ENCODE results near the gene NAALADL2. TPM values are rescaled to one million over a fixed set of nuclear protein-coding genes. Genes with fewer than 3 reads are reported as not detected.

Gene NAALADL2
- polyA plus RNA-seq, 3 donors = not detected

GRCh38 chr3:175805825-175806224 is 946.7 kb downstream of the NAALADL2 start:
- Histone ChIP-seq H4K20me1 (ENCODE audit: insufficient read depth, low read length) (no peaks in the 10 kb centered on the region), H3K4me2 (replicated peaks; ENCODE audit: extremely low read depth, low read length, poor library complexity, severe bottlenecking) (no peak overlapping the region), H3K9me3 (replicated peaks in 1 of 2; ENCODE audit: control insufficient read depth in 1 of 2, insufficient read depth in 1 of 2, low read length in 2 of 2) (peaks cover 0 to 7% of the 10 kb centered on the region in 2 donors), H3K27me3 (ENCODE audit: control insufficient read depth in 2 of 2, insufficient read depth in 2 of 2, low read length in 2 of 2) (no peaks in the 10 kb centered on the region), H3K9ac (ENCODE audit: insufficient read depth, low read length, poor library complexity, severe bottlenecking) (no peak overlapping the region), H3K36me3 (replicated peaks in 1 of 2; ENCODE audit: control insufficient read depth in 1 of 2, insufficient read depth in 2 of 2, low read length in 2 of 2) (no peaks in the 10 kb centered on the region), H3K27ac (ENCODE audit: low read depth in 1 of 2, low read length in 2 of 2) (no peak overlapping the region), H3K4me3 (replicated peaks in 1 of 3; ENCODE audit: low read depth in 2 of 3, low read length in 3 of 3) (no peak overlapping the region), H2AFZ (ENCODE audit: insufficient read depth, low read depth, low read length, poor library complexity, severe bottlenecking) (no peak overlapping the region), H3K79me2 (ENCODE audit: insufficient read depth, low read length) (no peaks in the 10 kb centered on the region), H3K4me1 (ENCODE audit: control insufficient read depth in 1 of 2, insufficient read depth in 2 of 2, low read length in 2 of 2) (no peaks in the 10 kb centered on the region)
- TF ChIP-seq CTCF (IDR thresholded peaks at IDR 0.05) = no peak
- DNase-seq = no peak
- H3K4me1 Mint-ChIP-seq = no peaks in the 10 kb centered on the region
- intact Hi-C loops (cut with micrococcal nuclease) = no loop called here
- H3K27me3 Mint-ChIP-seq (ENCODE audit: low read depth in 3 of 3) = peaks cover 0 to 2% (median 0%) of the 10 kb centered on the region in 3 donors
- H3K9me3 Mint-ChIP-seq = peaks cover 0 to 2% (median 0%) of the 10 kb centered on the region in 7 donors
- no CpG with 5 or more reads among the region's 2 CpGs for WGBS (ENCODE audit: insufficient coverage)
- no peak overlapping the region for H3K27ac Mint-ChIP-seq
- no peaks in the 10 kb centered on the region for H3K36me3 Mint-ChIP-seq
- H3K4me3 Mint-ChIP-seq = no peak overlapping the region

- no peak overlapping the region for H2AFZ ChIP-seq (ENCODE audit: insufficient read depth, low read depth, low read length, poor library complexity, severe bottlenecking)
- WGBS (ENCODE audit: insufficient coverage) = no CpG with 5 or more reads among the region's 1 CpG
- no peaks in the 10 kb centered on the region for H3K36me3 Mint-ChIP-seq
- no peaks in the 10 kb centered on the region for H3K27me3 ChIP-seq (ENCODE audit: control insufficient read depth in 2 of 2, insufficient read depth in 2 of 2, low read length in 2 of 2)
- H3K4me1 Mint-ChIP-seq = no peaks in the 10 kb centered on the region
- no peak overlapping the region for H3K27ac Mint-ChIP-seq
- no peak for DNase-seq
- H3K9ac ChIP-seq (ENCODE audit: insufficient read depth, low read length, poor library complexity, severe bottlenecking) = no peak overlapping the region
- H3K9me3 ChIP-seq (replicated peaks in 1 of 2; ENCODE audit: control insufficient read depth in 1 of 2, insufficient read depth in 1 of 2, low read length in 2 of 2) = peaks cover 0 to 7% of the 10 kb centered on the region in 2 donors
- no peak overlapping the region for H3K4me3 ChIP-seq (replicated peaks in 1 of 3; ENCODE audit: low read depth in 2 of 3, low read length in 3 of 3)
- H3K4me3 Mint-ChIP-seq = no peak overlapping the region
- no peaks in the 10 kb centered on the region for H3K36me3 ChIP-seq (replicated peaks in 1 of 2; ENCODE audit: control insufficient read depth in 1 of 2, insufficient read depth in 2 of 2, low read length in 2 of 2)
- H3K79me2 ChIP-seq (ENCODE audit: insufficient read depth, low read length) = no peaks in the 10 kb centered on the region
- no peak overlapping the region for H3K27ac ChIP-seq (ENCODE audit: low read depth in 1 of 2, low read length in 2 of 2)
- no peaks in the 10 kb centered on the region for H4K20me1 ChIP-seq (ENCODE audit: insufficient read depth, low read length)
- H3K4me2 ChIP-seq (replicated peaks; ENCODE audit: extremely low read depth, low read length, poor library complexity, severe bottlenecking) = no peak overlapping the region
- H3K27me3 Mint-ChIP-seq (ENCODE audit: low read depth in 3 of 3) = peaks cover 0 to under 1% (median 0%) of the 10 kb centered on the region in 3 donors
- TF ChIP-seq CTCF (IDR thresholded peaks at IDR 0.05) = no peak
- no peaks in the 10 kb centered on the region for H3K4me1 ChIP-seq (ENCODE audit: control insufficient read depth in 1 of 2, insufficient read depth in 2 of 2, low read length in 2 of 2)
- intact Hi-C loops (cut with micrococcal nuclease) = no loop called here
- H3K9me3 Mint-ChIP-seq = peaks cover 0 to 4% (median 2%) of the 10 kb centered on the region in 7 donors
These were observed 948.0 kb downstream of the NAALADL2 start for GRCh38 chr3:175807175-175807574.

Measured in CD14-positive monocyte (primary cell).